HepG2 (cell line): ENCODE results near the gene PTPRD. TPM values are rescaled to one million over a fixed set of nuclear protein-coding genes. Genes with fewer than 3 reads are reported as not detected.

Source experiments
- ATAC-seq: fragments of 200-7000 bp; cut with Tn5 transposase; 3 replicates; pipeline ENCODE4 v1.9.1; 2020; ENCODE audit warnings: mild to moderate bottlenecking, moderate library complexity
- BruUV-seq: library from RNA; stranded (reverse); fragments of 400-500 nt; replicated peaks from 2 replicates; lab custom pipeline; 2021; lab: Mats Ljungman, UMichigan
- CTCF ChIA-PET: fragments of 300-600 bp; formaldehyde crosslinking; extraction: SDS; loops from one replicate; lab custom pipeline; 2021; ENCODE audit warnings: low total read pairs, inconsistent platforms, low intra/inter-chr PET ratio; lab: Yijun Ruan, JAX
- POLR2A ChIA-PET: fragments of 350-600 bp; sonication (Branson Sonifier 250); formaldehyde crosslinking; loops from one replicate; lab custom pipeline; 2020; ENCODE audit warnings: antibody characterized with exemption, inconsistent platforms; lab: Yijun Ruan, JAX
- DNase-seq: peaks from one replicate; pipeline ENCODE4 v3.0.0-alpha.2; 2015; ENCODE audit warnings: low spot score
- FAIRE-seq: peaks from 3 replicates; lab custom pipeline; 2011; peaks lifted over from hg19 to GRCh38; lab: Jason Lieb, UNC
- H2AFZ ChIP-seq: one replicate; pipeline ENCODE4 v1.6.1; 2011; ENCODE audit warnings: low read length, inconsistent platforms
- H3K27ac ChIP-seq: fragments of 300-600 bp; 3 replicates; pipeline ENCODE4 v1.8.0; 2011; ENCODE audit warnings: mixed run types, mild to moderate bottlenecking, mixed read lengths, low read length, inconsistent platforms; ENCODE audit not compliant: insufficient read depth; ENCODE audit errors: extremely low read length
- H3K27me3 ChIP-seq, 2 experiments: fragments of 200-600 bp in 1 of 2; 2 replicates in 1 of 2; 3 replicates in 1 of 2; pipeline versions ENCODE4 v1.6.0 to v1.8.0; 2011; ENCODE audit warnings: low read length in 2 of 2, mild to moderate bottlenecking in 2 of 2, moderate library complexity in 2 of 2, inconsistent platforms in 1 of 2; ENCODE audit not compliant: insufficient read depth in 2 of 2, control insufficient read depth in 1 of 2
- H3K36me3 ChIP-seq, 2 experiments: fragments of 200-600 bp in 1 of 2; replicated peaks in 1 of 2; 2 replicates in 1 of 2; 3 replicates in 1 of 2; pipeline versions ENCODE4 v1.5.1 to v1.8.0; 2011; ENCODE audit warnings: low read length in 2 of 2, inconsistent platforms in 1 of 2; ENCODE audit not compliant: insufficient read depth in 2 of 2, control insufficient read depth in 1 of 2
- H3K4me1 ChIP-seq: 2 replicates; pipeline ENCODE4 v1.5.1; 2012; ENCODE audit warnings: low read length, inconsistent platforms; ENCODE audit not compliant: insufficient read depth
- H3K4me2 ChIP-seq: 2 replicates; pipeline ENCODE4 v1.6.0; 2011; ENCODE audit warnings: low read depth, low read length, inconsistent platforms
- H3K4me3 ChIP-seq, 3 experiments: fragments of 200-600 bp in 1 of 3; sonication (generic), shearing (Covaris generic) in 1 of 3; replicated peaks in 1 of 3; 2 replicates each; pipeline ENCODE4 v1.5.1; 2011 to 2016; ENCODE audit warnings: low read length in 3 of 3, inconsistent platforms in 2 of 3, low read depth in 2 of 3, mild to moderate bottlenecking in 2 of 3, control low read depth in 1 of 3, mixed read lengths in 1 of 3; ENCODE audit not compliant: insufficient read depth in 1 of 3
- H3K79me2 ChIP-seq: one replicate; pipeline ENCODE4 v1.6.1; 2011; ENCODE audit warnings: low read length, inconsistent platforms; ENCODE audit not compliant: insufficient read depth
- H3K9ac ChIP-seq: 2 replicates; pipeline ENCODE4 v1.6.0; 2011; ENCODE audit warnings: mild to moderate bottlenecking, low read depth, low read length, inconsistent platforms; ENCODE audit not compliant: insufficient read depth
- H3K9me3 ChIP-seq: 2 replicates; pipeline ENCODE4 v1.5.1; 2012; ENCODE audit warnings: mild to moderate bottlenecking, low read length
- H4K20me1 ChIP-seq: 2 replicates; pipeline ENCODE4 v1.6.0; 2011; ENCODE audit warnings: inconsistent platforms, mild to moderate bottlenecking, low read length, moderate library complexity; ENCODE audit not compliant: insufficient read depth
- ZNF10 ChIP-seq: sonication (generic); formaldehyde crosslinking; IDR thresholded peaks from 2 replicates; pipeline ENCODE4 v1.4.0; 2020; ENCODE audit warnings: mild to moderate bottlenecking, low read depth, missing genetic modification reagents, borderline replicate concordance
- ZNF431 ChIP-seq: sonication (generic); formaldehyde crosslinking; IDR thresholded peaks from 2 replicates; pipeline ENCODE4 v1.9.0; 2022; ENCODE audit warnings: missing genetic modification reagents, low read depth, mild to moderate bottlenecking, borderline replicate concordance
- ZNF670 ChIP-seq: sonication (generic); formaldehyde crosslinking; IDR thresholded peaks from 2 replicates; pipeline ENCODE4 v1.8.0; 2022; ENCODE audit warnings: mild to moderate bottlenecking, missing genetic modification reagents, borderline replicate concordance
- ZNF709 ChIP-seq: sonication (generic); formaldehyde crosslinking; IDR thresholded peaks from 2 replicates; pipeline ENCODE4 v1.5.0; 2020; ENCODE audit warnings: mild to moderate bottlenecking, missing genetic modification reagents
- ZNF883 ChIP-seq: sonication (generic); formaldehyde crosslinking; IDR thresholded peaks from 2 replicates; pipeline ENCODE4 v1.5.1; 2020; ENCODE audit warnings: mild to moderate bottlenecking, missing genetic modification reagents; ENCODE audit errors: not compliant biosample characterization
- WGBS: methylation state at CpG from one replicate; pipeline ENCODE4 v1.1.6; 2017; ENCODE audit warnings: low lambda C conversion rate; 5-methylcytosine and 5-hydroxymethylcytosine counted together
- in situ Hi-C: cut with HindIII; loops from 2 replicates; pipeline ENCODE4 v1.10.0; 2017; ENCODE audit warnings: low pct_unique_long_range_greater_than_20kb; ENCODE audit not compliant: extremely low pct_ligation_motif_present
- intact Hi-C: fragments of 100-400 bp; cut with micrococcal nuclease; formaldehyde crosslinking; loops from one replicate; pipeline ENCODE4 v1.10.0; 2022; ENCODE audit not compliant: unreplicated experiment
- polyA plus RNA-seq, 8 experiments: library from polyadenylated mRNA; depleted of rRNA in 3 of 8; stranded (reverse) in 7 of 8; unstranded in 1 of 8; fragments of >200 nt; fragmentation: Illumina TruSeq in 4 of 8; extraction: Trizol in 4 of 8; gene quantifications; 2 replicates each; pipeline versions ENCODE4 v1.2.1 to v1.2.3, GENCODE V29; 2011 to 2016; ENCODE audit warnings: low read depth in 4 of 8, missing spikeins in 1 of 8, mixed read lengths in 1 of 8; ENCODE audit not compliant: insufficient read depth in 1 of 8
- total RNA-seq, 5 experiments: library from RNA; depleted of rRNA; stranded (reverse); fragments of >200 nt; fragmentation: Illumina TruSeq; extraction: Trizol; gene quantifications; 2 replicates each; pipeline ENCODE4 v1.2.3, GENCODE V29; 2016; ENCODE audit warnings: low read depth in 1 of 5
- TF ChIP-seq, protein P1 (sequence below): sonication (generic); formaldehyde crosslinking; IDR thresholded peaks from 2 replicates; pipeline ENCODE4 v1.4.0; 2020; ENCODE audit warnings: missing genetic modification reagents
- TF ChIP-seq, protein P2 (sequence below): sonication (generic); formaldehyde crosslinking; IDR thresholded peaks from 2 replicates; pipeline ENCODE4 v1.8.1; 2023; ENCODE audit warnings: mild to moderate bottlenecking, missing genetic modification reagents
- TF ChIP-seq, protein P3 (sequence below): sonication (generic); formaldehyde crosslinking; IDR thresholded peaks from 2 replicates; pipeline ENCODE4 v1.8.0; 2022; ENCODE audit warnings: missing genetic modification reagents, mild to moderate bottlenecking, borderline replicate concordance

The PTPRD gene
- total and polyA plus RNA-seq, 2 of the 13 experiments (the other 11 are each of a cell fraction or from before 2014, with no cell fraction given) = 0.05 TPM; not detected in 1

DNA sequence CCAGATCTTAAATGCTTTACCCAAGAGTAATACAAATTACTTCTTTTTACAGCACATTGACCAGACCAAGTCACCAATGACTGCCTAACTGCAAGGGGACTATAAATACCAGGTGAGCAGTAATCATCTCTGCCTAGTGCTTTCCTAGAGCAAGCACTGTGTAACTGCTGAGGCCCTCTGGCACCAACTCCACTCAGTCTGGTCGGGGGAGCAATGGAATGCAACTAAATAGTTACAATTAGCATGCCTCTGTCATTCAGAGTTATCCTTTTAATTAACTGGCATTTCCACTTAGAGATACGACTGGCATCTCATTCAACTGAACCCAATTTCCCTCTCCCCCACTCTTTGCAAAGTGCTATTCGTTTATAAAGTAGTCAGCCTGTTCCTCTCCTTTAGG, 1504.2 kb downstream of the PTPRD start:
- ATAC-seq = no peak
- Histone ChIP-seq H2AFZ (no peak overlapping the region), H3K27ac (no peak overlapping the region), H3K4me3 (no peak overlapping the region), H3K36me3 (no peaks in the 10 kb centered on the region), H3K9me3 (peaks cover 6% of the 10 kb centered on the region; the same call in 1 of the 2 replicates), H3K4me2 (no peak overlapping the region), H3K4me1 (no peaks in the 10 kb centered on the region), H3K27me3 (no peaks in the 10 kb centered on the region), H4K20me1 (no peaks in the 10 kb centered on the region), H3K9ac (no peak overlapping the region), H3K79me2 (no peaks in the 10 kb centered on the region)
- WGBS = 0% methylated on average over 3 of the region's 3 CpGs
- DNase-seq = no peak
- ChIA-PET POLR2A (no interaction called here), CTCF (no interaction called here)
- intact Hi-C loops = no loop called here
- TF ChIP-seq, protein P1, sequence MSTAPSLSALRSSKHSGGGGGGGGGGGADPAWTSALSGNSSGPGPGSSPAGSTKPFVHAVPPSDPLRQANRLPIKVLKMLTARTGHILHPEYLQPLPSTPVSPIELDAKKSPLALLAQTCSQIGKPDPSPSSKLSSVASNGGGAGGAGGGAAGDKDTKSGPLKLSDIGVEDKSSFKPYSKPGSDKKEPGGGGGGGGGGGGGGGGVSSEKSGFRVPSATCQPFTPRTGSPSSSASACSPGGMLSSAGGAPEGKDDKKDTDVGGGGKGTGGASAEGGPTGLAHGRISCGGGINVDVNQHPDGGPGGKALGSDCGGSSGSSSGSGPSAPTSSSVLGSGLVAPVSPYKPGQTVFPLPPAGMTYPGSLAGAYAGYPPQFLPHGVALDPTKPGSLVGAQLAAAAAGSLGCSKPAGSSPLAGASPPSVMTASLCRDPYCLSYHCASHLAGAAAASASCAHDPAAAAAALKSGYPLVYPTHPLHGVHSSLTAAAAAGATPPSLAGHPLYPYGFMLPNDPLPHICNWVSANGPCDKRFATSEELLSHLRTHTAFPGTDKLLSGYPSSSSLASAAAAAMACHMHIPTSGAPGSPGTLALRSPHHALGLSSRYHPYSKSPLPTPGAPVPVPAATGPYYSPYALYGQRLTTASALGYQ (CRISPR knock-in tag) = no peak
- no peak for TF ChIP-seq ZNF709 (CRISPR knock-in tag)
- TF ChIP-seq, protein P2, sequence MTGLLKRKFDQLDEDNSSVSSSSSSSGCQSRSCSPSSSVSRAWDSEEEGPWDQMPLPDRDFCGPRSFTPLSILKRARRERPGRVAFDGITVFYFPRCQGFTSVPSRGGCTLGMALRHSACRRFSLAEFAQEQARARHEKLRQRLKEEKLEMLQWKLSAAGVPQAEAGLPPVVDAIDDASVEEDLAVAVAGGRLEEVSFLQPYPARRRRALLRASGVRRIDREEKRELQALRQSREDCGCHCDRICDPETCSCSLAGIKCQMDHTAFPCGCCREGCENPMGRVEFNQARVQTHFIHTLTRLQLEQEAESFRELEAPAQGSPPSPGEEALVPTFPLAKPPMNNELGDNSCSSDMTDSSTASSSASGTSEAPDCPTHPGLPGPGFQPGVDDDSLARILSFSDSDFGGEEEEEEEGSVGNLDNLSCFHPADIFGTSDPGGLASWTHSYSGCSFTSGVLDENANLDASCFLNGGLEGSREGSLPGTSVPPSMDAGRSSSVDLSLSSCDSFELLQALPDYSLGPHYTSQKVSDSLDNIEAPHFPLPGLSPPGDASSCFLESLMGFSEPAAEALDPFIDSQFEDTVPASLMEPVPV (CRISPR knock-in tag) = no peak
- TF ChIP-seq, protein P3, sequence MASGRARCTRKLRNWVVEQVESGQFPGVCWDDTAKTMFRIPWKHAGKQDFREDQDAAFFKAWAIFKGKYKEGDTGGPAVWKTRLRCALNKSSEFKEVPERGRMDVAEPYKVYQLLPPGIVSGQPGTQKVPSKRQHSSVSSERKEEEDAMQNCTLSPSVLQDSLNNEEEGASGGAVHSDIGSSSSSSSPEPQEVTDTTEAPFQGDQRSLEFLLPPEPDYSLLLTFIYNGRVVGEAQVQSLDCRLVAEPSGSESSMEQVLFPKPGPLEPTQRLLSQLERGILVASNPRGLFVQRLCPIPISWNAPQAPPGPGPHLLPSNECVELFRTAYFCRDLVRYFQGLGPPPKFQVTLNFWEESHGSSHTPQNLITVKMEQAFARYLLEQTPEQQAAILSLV (CRISPR knock-in tag) = no peak
- TF ChIP-seq ZNF10 (CRISPR knock-in tag) = no peak
- no peak for TF ChIP-seq ZNF431 (CRISPR knock-in tag)
- no peak for TF ChIP-seq ZNF883 (CRISPR knock-in tag)
- TF ChIP-seq ZNF670 = no peak
- FAIRE-seq = no peak
- in situ Hi-C loops = no loop called here
- BruUV-seq = no TSS peak
